Gastrocnemius medialis (tissue), 4 donors: ENCODE results near the gene PVALB.

Source experiments
- CTCF ChIP-seq, 5 experiments: fragments of 450-650 bp in 3 of 5; fragments of 200-600 bp in 2 of 5; sonication (generic) in 2 of 5; IDR thresholded peaks in 4 of 5; conservative IDR thresholded peaks in 1 of 5; 1 replicate in 4 of 5; 2 replicates in 1 of 5; pipeline ENCODE4 v1.5.1; 2016 to 2019; ENCODE audit warnings: antibody characterized with exemption in 5 of 5, mild to moderate bottlenecking in 3 of 5, moderate library complexity in 3 of 5
- POLR2A ChIP-seq, 2 donors: fragments of 450-650 bp; IDR thresholded peaks; one replicate each; pipeline ENCODE4 v1.6.1; 2017; ENCODE audit warnings: antibody characterized with exemption in 2 of 2, mild to moderate bottlenecking in 2 of 2, moderate library complexity in 2 of 2

- TF ChIP-seq CTCF (IDR thresholded peaks at IDR 0.05 in 4 of 5, conservative IDR thresholded peaks at IDR 0.05 in 1 of 5) (no peak), POLR2A (IDR thresholded peaks at IDR 0.05) (no peak)
Measured at GRCh38 chr22:36835903-36836302, 19.1 kb upstream of the PVALB start.
